NCI-H82 (cell line): ENCODE data around the gene PLXNB1.
"Not testable (repeated sequence)": the region's sequence is repeated elsewhere in the genome, so short reads cannot be mapped to it uniquely, and the experiment has no call there.

Experiments used
- DNase-seq: peaks from one replicate; lab custom pipeline; 2025; lab: John Stamatoyannopoulos, UW

PLXNB1 gene

GRCh38 chr3:48405971-48406370 lies 23.9 kb downstream of the PLXNB1 start:
- no peak for DNase-seq

- no peak for DNase-seq
Observed at GRCh38 chr3:48405343-48405881, 24.5 kb downstream of the PLXNB1 start.

GRCh38 chr3:48404440-48405342 lies 25.2 kb downstream of the PLXNB1 start:
- DNase-seq = no peak

GRCh38 chr3:48403533-48404439 lies 26.1 kb downstream of the PLXNB1 start:
- DNase-seq = no peak

GRCh38 chr3:48402907-48403306 lies 27.0 kb downstream of the PLXNB1 start:
- DNase-seq = no peak

- no peak for DNase-seq
Observed at GRCh38 chr3:48402281-48402732, 27.6 kb downstream of the PLXNB1 start.

GRCh38 chr3:48401434-48401901 lies 28.4 kb downstream of the PLXNB1 start:
- not testable (repeated sequence) for DNase-seq

- peak; percentile 73 for DNase-seq
Observed at GRCh38 chr3:48400824-48401433, 29.0 kb downstream of the PLXNB1 start.

- DNase-seq = peak; percentile 31
Observed at GRCh38 chr3:48399387-48400172, 30.3 kb downstream of the PLXNB1 start.

- DNase-seq = no peak
Observed at GRCh38 chr3:48398701-48399386, 31.0 kb downstream of the PLXNB1 start.

GRCh38 chr3:48397767-48398681 lies 31.9 kb downstream of the PLXNB1 start:
- DNase-seq = no peak

- DNase-seq = no peak
Observed at GRCh38 chr3:48395714-48396113, 34.2 kb downstream of the PLXNB1 start.

- DNase-seq = no peak
Observed at GRCh38 chr3:48394391-48394790, 35.5 kb downstream of the PLXNB1 start.

- no peak for DNase-seq
Observed at GRCh38 chr3:48388966-48389365, 40.9 kb downstream of the PLXNB1 start.

- no peak for DNase-seq
Observed at GRCh38 chr3:48387634-48388033, 42.3 kb downstream of the PLXNB1 start.

GRCh38 chr3:48372862-48373435 lies 56.9 kb downstream of the PLXNB1 start:
- peak; percentile 2 for DNase-seq

- no peak for DNase-seq
Observed at GRCh38 chr3:48372377-48372770, 57.5 kb downstream of the PLXNB1 start.

GRCh38 chr3:48371651-48372376 lies 58.1 kb downstream of the PLXNB1 start, which contains the start of gene FBXW12:
Gene FBXW12, plus strand, starts transcription at chr3:48372219. Its CDS starts 549 bp downstream, at chr3:48372768.
- no peak for DNase-seq
